GM21786 (cell line): ENCODE measurements around the gene EPN2.
"Not testable (repeated sequence)": the region's sequence is repeated elsewhere in the genome, so short reads cannot be mapped to it uniquely, and the experiment has no call there.

ENCODE experiments used
- ATAC-seq: cut with Tn5 transposase; IDR thresholded peaks from one replicate; pipeline ENCODE4 v1.9.1; 2021; ENCODE audit not compliant: unreplicated experiment

Gene EPN2

GRCh38 chr17:19264681-19265080 lies 27.5 kb downstream of the EPN2 start:
- ATAC-seq, result no peak

- no peak for ATAC-seq
Measured at GRCh38 chr17:19265755-19266154, 28.6 kb downstream of the EPN2 start.

GRCh38 chr17:19268611-19269010 lies 31.4 kb downstream of the EPN2 start:
- no peak for ATAC-seq

GRCh38 chr17:19269106-19269505 lies 31.9 kb downstream of the EPN2 start:
- no peak for ATAC-seq

- no peak for ATAC-seq
Measured at GRCh38 chr17:19269641-19270040, 32.5 kb downstream of the EPN2 start.

- ATAC-seq, result no peak
Measured at GRCh38 chr17:19270347-19270703, 33.2 kb downstream of the EPN2 start.

- peak; percentile 85 for ATAC-seq
Measured at GRCh38 chr17:19270704-19271611, 33.8 kb downstream of the EPN2 start.

GRCh38 chr17:19271780-19272357 lies 34.7 kb downstream of the EPN2 start:
- ATAC-seq, result no peak

GRCh38 chr17:19273731-19274130 lies 36.6 kb downstream of the EPN2 start:
- no peak for ATAC-seq

GRCh38 chr17:19274893-19275292 lies 37.7 kb downstream of the EPN2 start:
- ATAC-seq, result no peak

- ATAC-seq, result no peak
Measured at GRCh38 chr17:19275457-19276127, 38.4 kb downstream of the EPN2 start.

GRCh38 chr17:19278284-19278683 lies 41.1 kb downstream of the EPN2 start:
- ATAC-seq, result not testable (repeated sequence)

- no peak for ATAC-seq
Measured at GRCh38 chr17:19278729-19279128, 41.6 kb downstream of the EPN2 start.

GRCh38 chr17:19281161-19281560 lies 44.0 kb downstream of the EPN2 start:
- no peak for ATAC-seq

- ATAC-seq, result no peak
Measured at GRCh38 chr17:19284005-19284959, 47.1 kb downstream of the EPN2 start.

GRCh38 chr17:19285213-19285900 lies 48.2 kb downstream of the EPN2 start:
- ATAC-seq, result no peak

- no peak for ATAC-seq
Measured at GRCh38 chr17:19286751-19287341, 49.7 kb downstream of the EPN2 start.

GRCh38 chr17:19287651-19288050 lies 50.5 kb downstream of the EPN2 start:
- no peak for ATAC-seq

- ATAC-seq, result no peak
Measured at GRCh38 chr17:19288453-19288852, 51.3 kb downstream of the EPN2 start.
